Stimulated activated CD8-positive, alpha-beta memory T cell treated with anti-CD3 and anti-CD28 coated beads, Interleukin-4, amount 100 ng/mL, for 48 hours (primary cell): Measurements from ENCODE around the gene EPB41L3.

Experiments
- DNase-seq: peaks from one replicate; pipeline ENCODE4 v3.0.0-alpha.2; 2020

Gene EPB41L3

GRCh38 chr18:5397102-5397501 lies 146.7 kb downstream of the EPB41L3 start:
- DNase-seq, result no peak

- DNase-seq, result no peak
Observed at GRCh38 chr18:5395860-5396448, 147.8 kb downstream of the EPB41L3 start.

GRCh38 chr18:5393779-5394178 lies 150.0 kb downstream of the EPB41L3 start:
- no peak for DNase-seq

- no peak for DNase-seq
Observed at GRCh38 chr18:5391409-5391808, 152.4 kb downstream of the EPB41L3 start.

- no peak for DNase-seq
Observed at GRCh38 chr18:5389356-5389755, 154.4 kb downstream of the EPB41L3 start.

- no peak for DNase-seq
Observed at GRCh38 chr18:5388896-5389295, 154.9 kb downstream of the EPB41L3 start.

- DNase-seq, result no peak
Observed at GRCh38 chr18:5380586-5380985, 163.2 kb downstream of the EPB41L3 start.

- no peak for DNase-seq
Observed at GRCh38 chr18:5376986-5377385, 166.8 kb downstream of the EPB41L3 start.

- DNase-seq, result no peak
Observed at GRCh38 chr18:5370332-5370731, 173.5 kb downstream of the EPB41L3 start.

- DNase-seq, result no peak
Observed at GRCh38 chr18:5369513-5369912, 174.3 kb downstream of the EPB41L3 start.

- DNase-seq, result no peak
Observed at GRCh38 chr18:5365443-5365842, 178.4 kb downstream of the EPB41L3 start.

GRCh38 chr18:5350636-5351035 lies 193.2 kb downstream of the EPB41L3 start:
- DNase-seq, result no peak
